Fibroblast of lung (primary cell): ENCODE results near the gene PACRG.

Experiments used
- EZH2 ChIP-seq: IDR thresholded peaks from 2 replicates; pipeline ENCODE4 v1.5.1; 2012; ENCODE audit warnings: low read length, control low read depth, mild to moderate bottlenecking; ENCODE audit errors: missing control alignments
- TF ChIP-seq, protein P1 (sequence below), 2 donors: IDR thresholded peaks in 1 of 2; conservative IDR thresholded peaks in 1 of 2; 1 replicate in 1 of 2; 2 replicates in 1 of 2; pipeline ENCODE4 v1.5.1; 2011 to 2012; ENCODE audit warnings: low read length in 2 of 2, control low read depth in 1 of 2, inconsistent platforms in 1 of 2, low read depth in 1 of 2, mild to moderate bottlenecking in 1 of 2

DNA sequence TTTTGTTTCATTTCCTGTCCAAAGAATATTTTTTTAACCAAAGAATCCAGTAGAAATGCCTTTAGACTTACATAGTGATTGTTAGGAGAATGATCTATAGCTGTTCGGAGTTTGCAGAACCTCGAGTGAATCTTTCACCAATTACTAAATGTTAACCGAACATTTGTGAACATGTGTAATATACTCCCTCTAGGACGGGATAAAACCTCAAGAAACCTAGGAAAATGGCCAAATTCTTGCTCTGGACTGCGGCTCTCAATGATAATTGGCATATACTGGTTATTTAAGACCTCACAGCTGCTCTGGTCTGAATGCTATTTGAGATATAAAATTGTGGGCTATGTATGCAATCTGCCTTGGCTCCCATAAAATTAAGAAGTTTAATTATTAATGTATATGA, 137.1 kb downstream of the PACRG start:
- no peak for TF ChIP-seq EZH2
- TF ChIP-seq, protein P1, sequence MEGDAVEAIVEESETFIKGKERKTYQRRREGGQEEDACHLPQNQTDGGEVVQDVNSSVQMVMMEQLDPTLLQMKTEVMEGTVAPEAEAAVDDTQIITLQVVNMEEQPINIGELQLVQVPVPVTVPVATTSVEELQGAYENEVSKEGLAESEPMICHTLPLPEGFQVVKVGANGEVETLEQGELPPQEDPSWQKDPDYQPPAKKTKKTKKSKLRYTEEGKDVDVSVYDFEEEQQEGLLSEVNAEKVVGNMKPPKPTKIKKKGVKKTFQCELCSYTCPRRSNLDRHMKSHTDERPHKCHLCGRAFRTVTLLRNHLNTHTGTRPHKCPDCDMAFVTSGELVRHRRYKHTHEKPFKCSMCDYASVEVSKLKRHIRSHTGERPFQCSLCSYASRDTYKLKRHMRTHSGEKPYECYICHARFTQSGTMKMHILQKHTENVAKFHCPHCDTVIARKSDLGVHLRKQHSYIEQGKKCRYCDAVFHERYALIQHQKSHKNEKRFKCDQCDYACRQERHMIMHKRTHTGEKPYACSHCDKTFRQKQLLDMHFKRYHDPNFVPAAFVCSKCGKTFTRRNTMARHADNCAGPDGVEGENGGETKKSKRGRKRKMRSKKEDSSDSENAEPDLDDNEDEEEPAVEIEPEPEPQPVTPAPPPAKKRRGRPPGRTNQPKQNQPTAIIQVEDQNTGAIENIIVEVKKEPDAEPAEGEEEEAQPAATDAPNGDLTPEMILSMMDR (conservative IDR thresholded peaks at IDR 0.05 in 1 of 2, IDR thresholded peaks at IDR 0.05 in 1 of 2; ENCODE audit: low read depth in 1 of 2, low read length in 2 of 2), result no peak
